Stromal cell of bone marrow (primary cell): ENCODE results near the gene MYO18A.

Source experiments
- DNase-seq: peaks from one replicate; pipeline ENCODE4 v3.0.0-alpha.2; 2012; ENCODE audit warnings: low read depth

MYO18A gene

DNA sequence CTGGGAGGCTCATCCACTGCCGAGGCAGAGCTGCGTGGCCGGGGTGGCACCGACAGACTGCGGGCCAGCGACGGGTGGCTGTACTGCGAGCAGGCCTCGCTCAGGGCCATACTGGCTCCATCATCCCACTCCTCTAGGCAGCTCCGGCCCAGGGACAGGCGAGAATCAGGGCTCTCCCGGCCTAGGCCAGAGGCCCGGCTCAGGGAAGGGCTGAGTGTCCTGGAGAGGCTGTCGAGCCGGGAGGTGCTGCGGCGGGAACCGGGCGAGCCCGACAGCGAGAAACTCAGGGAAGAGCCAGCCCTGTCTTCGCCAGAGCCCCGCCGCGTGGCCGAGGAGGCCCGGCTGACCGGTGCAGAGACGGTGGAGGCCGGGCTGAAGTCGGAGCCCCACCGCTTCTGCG is 99.9 kb downstream of the MYO18A start:
- DNase-seq: no peak

DNA sequence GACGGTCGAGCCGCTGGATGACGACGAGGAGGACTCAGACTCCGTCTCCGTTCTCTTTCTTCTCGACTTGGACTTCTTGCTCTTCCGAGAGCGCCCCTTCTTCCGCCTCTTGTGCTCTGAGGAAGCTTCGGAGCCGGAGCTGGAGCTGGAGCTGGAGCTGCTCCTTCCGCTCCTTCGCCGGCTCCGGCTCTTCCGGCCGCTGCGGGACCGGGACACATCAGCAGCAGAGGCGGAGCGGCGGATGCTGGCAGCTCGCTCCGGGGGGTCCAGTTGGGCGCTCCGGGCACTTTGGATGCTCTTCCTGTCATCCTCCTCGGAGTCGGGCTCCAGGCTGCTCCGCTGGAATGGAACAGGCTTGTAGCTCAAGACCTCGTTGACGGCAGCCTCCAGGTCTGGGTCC is 100.3 kb downstream of the MYO18A start:
- no peak for DNase-seq

DNA sequence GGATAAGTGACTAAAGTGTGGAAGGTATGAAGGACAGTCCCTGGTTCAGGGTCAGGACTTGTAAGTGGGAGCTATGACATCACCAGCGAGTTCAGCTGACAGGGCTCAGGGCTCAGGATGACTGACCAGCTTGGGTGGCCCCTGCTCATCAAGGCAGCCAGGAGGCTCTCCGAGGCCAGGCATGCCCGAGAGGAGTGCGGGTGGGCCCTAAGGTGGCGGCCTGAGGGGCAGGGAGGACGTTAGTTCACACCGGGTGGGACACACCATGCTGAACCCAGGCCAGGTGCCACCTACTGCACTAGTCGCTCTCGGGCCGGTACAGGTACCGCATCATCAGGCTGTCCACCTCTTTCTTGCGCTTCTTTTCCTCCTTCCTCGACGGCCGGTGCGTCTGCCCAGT is 100.8 kb downstream of the MYO18A start:
- no peak for DNase-seq

DNA sequence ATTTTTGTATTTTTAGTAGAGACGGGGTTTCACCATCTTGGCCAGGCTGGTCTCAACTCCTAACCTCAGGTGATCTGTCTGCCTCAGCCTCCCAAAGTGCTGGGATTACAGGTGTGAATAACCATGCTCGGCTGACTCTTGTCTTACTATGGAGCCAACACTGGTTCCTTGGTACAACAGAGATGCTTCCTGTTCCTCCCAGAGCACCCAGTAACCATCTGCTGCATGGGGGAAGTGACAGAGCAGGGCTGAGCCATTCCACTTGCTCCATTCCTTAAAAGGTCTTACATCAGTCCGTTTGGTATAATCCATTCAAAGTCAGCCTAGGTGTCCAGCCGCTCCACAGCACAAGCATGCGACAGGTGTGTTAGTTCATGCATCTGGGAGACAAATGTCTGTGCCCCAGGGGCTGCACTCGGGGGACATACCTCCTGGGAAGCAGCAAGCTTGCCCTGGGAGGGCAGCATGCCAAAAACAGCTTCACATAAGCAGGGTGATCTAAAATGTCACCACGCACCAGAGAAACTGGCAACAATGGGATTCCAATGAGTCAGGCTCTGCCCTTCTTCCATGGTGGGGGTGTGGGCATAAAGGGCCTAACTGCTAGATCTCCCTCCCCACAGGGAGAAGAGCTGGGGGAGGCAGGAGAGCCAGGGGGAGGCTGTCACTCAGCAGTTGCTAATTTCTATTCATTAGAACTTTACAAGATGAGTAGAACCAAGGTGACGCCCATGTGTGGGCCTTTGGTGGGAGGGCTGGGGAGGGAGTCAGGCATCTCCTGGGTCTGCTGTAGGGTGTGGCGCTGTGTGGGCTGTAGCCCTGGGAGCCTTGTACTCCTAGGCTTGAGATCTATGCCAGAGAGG is 101.8 kb downstream of the MYO18A start:
- DNase-seq: peak; percentile 3

DNA sequence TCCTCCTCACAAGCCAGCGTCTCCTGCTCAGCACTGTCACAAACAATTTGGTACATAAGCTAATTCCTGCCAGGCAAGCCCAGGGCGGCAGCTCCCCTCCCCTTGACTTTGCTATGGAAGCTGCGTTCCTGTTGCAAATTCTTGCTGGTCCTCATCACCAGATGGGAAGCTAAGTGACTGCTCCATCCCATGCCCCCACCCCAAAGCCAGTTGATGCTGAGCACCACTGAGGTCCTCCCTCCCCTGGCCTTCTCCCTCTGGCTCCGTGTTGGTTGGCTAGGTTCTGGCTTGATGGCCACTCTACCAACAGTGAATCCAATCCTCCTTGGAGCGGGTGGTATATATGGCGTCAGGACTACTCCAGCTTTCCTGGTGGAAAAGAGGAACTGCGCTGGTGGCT is 102.9 kb downstream of the MYO18A start:
- no peak for DNase-seq

DNA sequence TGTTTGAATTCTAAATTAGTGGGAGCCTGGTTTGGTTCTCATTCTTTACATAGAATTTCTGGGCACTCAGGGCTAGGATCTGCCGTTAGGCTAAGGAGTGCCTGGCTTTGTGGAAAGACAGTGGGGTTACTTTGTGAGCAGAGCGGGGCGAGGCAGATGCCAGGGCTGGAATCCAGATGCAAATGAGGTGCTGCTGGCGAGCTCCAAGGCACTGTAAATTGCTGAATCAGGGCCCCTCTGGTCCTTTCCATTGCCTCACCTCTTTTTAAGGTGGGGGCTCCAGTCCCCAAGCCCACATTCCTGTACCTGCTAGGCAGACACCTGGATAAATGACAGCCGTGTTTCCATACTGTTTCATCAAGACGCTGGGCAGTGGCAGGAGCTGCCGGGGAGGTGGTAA is 103.5 kb downstream of the MYO18A start:
- no peak for DNase-seq

DNA sequence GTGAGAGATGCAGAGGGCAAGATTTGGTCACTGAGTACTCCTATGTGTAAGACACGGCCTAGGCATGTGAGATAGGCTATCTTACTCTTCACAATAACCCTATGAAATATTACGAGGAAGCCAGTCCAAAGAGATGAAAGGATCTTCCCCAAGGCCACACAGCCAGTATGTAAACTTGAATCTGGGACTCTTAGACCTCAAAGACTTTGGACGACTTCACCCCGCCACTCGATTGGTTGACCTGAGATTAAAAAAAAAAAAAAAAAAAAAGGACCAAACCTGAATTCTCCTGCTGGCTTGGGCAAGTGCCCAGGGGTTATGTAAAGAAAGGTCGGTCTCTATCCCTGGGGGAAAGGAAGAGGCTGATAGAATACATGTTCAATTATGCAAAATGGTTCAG is 104.1 kb downstream of the MYO18A start:
- no peak for DNase-seq

DNA sequence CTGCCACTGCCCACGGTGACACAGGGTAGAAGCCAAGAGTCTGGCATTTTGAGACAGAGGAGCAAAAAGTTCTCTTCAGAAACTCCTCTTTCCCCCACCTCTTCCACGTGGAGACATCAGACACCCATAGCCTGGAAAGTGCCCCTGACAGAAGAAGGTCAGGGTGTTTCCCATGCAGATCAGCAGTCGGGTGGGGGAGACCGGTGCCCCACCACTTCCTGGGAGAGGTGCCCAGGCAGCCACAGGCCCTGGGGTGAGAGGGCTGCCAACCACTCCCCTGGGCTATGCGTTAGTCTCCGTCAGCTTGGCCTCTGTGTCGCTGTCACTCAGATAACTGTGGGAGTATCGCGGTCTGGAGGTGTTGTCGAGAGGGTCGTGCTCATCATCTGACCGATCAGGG is 105.7 kb downstream of the MYO18A start:
- DNase-seq: no peak

DNA sequence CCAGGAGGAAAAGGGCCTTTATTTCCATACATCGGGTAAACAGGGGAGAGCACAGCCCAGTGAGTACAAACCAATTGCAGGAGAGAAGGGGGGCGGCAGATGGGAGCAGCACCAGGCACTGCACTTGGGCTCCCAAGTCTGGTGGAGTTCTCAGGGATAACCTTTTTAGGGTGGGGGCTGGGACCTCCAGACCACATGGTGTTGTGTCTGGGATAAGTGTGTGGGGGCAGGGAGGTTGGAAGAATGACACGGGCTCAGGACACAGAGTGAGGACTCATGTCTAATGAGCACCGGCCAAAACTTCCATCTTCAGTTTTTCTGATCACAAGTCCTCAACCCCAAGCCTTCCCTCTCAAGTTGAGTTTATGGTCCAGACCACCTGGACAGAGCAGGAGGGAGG is 106.7 kb downstream of the MYO18A start:
- no peak for DNase-seq

DNA sequence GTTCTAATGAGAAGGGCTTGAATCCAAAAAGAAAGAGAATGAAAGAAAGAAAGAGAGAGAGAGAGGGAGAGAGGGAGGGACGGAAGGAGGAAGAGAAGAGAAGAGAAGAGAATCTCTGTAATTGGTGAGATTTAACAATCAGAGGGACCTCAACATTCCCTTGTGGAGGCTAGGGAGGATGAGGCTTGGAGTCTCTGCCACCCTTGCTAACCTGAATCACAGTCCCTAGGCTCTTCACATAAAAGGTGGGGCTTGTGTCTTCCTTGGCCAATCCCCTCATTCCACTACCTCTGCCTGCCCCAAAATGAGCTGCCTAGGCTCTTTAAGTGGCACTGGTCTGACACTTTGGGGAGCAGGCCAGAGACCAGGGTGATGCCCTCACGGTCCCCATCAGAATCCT is 107.2 kb downstream of the MYO18A start:
- no peak for DNase-seq

DNA sequence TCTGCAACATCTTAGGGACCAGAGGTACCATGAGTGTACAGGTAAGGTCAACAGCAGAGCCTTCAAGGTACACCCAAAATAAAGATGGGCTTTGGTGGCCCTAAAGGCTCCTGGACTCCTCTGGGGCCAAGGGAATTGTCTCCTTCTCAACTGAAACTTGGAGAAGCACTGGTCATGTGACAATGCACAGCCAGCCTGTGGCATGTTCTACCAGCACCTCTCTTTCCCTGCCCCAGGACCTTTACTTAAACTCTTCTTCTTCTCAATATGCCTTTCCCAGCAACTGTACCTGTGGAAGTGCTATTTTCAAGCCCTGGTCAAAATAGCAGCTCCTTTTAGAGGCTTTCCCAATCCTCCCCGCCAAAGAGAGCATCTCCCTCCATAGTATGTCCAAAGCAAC is 108.9 kb downstream of the MYO18A start:
- no peak for DNase-seq

DNA sequence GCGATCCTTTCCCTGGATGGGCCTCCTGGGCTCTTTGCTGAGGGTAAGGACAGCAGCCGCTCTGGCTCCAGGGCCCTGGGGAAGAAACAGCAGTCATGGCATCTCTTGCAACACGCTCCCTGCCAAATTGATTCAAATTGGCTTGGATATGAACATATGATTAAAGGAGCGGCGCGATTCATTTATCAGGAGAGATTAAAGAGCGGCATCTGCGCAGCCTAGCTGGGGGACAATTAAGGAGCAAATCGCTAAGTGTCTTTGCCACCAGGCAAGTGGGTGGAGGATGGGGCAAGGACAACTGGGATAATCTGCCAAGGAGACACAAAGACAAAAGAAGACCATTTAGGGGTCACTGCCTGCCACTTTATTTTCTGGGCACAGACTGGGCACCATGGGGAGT is 109.4 kb downstream of the MYO18A start:
- no peak for DNase-seq

DNA sequence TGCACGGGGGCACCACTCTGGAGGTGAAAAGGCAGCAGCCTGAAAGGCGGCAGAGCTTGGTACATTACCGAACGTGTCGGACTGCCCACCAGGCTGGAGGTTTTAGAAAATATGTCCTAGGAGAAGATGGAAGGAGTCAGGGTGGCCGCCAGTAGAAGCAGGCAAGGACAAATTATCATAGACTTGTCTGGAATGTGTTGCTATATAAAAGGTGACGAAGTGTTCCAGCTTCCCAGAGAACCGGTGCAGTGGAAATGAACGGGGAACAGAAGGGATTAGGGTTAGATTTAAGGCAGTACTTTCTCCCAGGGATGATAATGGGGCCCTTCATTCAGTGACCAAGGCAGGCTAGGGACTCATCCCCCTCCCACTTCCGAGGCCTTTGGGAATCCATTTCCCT is 109.9 kb downstream of the MYO18A start:
- no peak for DNase-seq

DNA sequence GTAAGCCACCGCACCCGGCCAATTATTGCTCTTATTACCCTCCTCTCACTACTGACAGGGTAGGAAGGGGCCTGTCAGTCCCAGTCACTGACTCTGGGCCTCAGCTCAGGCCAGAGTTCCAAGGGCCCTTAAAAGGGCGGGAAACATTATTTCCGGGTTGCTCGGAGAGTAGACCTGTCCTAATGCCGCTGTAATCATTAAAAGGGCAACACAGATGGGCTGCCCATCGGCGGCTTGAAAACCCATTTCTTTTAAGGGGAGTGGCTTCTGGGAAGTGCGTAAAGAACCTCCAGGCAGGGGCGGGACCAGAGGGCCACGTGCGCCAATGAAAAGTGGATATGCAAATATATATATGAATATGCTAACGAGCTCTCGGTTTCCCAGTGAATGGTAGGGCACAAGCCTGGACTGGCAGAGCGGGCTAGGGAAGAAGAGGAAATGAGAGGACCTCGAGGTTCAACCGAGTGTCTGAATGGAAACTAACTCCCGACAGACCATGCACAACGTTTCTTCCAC is 110.6 kb downstream of the MYO18A start:
- DNase-seq: no peak

DNA sequence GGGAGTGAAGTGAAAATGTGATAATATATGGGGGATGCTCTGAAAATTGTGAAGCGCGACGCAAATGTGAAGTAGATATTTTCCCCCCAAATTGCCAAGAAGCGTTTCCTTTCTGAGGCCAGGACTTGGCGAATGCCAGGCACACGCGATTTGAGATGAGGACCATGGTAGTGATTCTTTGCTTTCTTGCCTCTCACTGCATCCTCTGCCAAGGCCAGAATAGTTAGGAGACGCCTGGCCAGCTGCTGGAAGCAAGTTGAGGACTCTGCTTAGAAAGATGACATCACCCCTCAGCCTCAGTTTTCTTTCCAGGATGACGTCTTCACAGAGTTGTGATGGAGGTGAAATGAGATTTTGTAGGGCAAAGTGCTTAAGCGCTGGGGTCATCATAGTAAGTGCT is 111.4 kb downstream of the MYO18A start:
- no peak for DNase-seq

DNA sequence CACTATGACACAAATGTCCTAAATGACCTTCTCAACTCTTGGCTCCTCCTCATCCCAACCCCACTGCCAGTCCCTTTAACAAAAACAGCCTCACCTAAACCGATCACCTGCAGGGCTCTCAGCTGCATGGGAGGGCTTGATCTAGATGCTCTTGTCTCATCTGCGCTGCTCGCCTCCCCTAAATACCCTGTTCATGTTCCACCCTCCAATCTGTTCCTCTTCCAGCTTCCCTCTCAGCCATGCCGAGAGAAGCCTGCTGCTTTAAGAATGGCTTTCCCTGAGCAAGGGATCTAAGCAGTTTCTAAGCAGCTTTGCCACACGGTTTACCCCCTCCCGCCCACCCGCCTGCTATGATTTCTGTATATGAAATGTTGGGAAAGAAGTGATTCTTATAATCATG is 113.6 kb downstream of the MYO18A start:
- no peak for DNase-seq

DNA sequence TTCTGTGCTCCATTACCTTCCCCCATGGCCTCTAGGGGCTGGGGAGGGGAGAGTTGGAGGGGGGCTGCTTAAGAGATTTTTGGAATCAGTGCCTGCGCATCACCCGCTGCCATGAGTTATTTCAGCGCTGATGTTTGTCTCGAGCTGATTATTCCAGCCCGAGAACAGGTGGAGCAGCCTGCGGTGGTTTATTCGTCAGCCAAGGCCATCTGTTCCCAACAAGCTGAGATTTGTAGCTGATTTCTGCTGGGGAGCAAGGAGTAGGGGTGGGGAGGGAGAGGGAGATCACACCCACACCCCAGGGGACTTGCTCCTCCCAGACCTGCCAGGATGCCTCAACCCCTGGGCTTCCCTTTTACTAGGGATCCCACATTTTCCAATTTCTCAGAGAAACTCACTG is 114.2 kb downstream of the MYO18A start:
- DNase-seq: no peak

DNA sequence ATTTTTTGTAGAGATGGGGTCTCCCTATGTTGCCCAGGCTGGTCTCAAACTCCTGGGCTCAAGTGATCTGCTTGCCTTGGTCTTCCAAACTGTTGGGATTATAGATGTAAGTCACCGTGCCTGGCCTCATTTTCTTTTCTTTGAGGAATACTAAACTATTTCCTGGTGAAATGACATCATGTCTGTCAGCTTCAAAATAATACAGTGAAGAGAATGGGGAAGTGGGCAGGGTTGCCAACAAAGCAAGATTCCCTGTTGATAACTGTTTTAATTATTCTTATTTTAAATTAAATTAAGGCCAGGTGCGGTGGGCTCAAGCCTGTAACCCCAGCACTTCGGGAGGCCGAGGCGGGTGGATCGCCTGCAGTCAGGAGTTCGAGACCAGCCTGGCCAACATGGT is 116.2 kb downstream of the MYO18A start:
- no peak for DNase-seq

DNA sequence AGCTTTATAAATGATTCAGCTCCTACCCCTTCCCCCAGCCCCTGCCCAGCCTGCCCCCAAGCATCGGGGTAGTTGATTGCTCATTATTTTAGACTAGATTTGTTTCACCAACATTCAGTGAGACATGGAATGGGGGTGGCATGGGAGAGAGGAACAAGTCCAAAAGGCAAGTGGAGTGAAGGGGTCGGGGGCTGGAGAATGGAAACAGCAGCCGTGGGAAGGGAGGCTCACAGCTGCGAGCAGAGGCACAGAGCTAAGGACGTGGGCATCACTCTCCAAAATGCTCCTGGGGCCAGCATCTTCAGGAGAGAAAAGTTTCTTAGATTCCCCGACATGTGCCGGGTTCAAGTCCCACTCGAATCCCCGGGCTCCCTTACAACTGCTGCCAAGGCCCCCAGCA is 118.0 kb downstream of the MYO18A start:
- DNase-seq: no peak

DNA sequence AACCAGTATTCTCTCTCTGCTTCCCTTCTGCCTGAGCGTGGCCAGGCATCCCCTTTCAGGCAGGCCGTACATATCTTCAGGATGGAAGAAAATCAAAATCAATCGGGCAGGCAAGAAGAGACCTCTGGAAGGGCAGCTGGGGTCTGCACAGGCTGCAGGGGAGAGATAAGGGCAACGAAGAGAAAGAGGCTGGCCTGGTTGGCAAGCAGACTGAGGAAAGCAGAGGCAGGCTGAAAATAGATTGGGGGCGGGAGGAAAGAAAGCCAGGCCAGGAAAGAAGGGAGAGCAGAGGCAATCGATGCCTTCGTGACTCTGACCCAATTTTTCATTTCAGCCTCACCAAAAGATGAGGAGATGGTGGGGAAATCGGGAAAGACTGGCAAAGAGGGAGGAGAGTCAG is 119.2 kb downstream of the MYO18A start:
- no peak for DNase-seq

DNA sequence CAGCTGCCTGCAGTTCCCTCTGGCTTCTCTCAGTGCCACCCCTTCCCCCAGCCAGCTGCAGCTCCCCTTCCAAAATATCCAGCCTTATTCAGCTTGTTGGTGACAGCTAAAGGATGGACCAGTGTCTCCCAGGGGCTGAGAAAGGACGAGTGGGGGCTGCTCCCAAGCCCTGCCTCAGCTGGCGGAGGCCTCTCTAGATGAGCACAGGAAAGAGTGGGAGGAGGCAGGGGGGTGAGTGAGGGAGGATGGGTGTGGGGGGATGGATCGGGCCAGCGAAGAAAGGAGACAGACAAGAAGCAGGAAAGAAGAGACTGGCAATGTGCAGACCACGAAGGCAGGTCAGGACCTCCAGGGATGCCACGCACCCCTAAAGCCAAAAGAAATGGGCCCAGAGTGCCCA is 119.7 kb downstream of the MYO18A start:
- DNase-seq: no peak

DNA sequence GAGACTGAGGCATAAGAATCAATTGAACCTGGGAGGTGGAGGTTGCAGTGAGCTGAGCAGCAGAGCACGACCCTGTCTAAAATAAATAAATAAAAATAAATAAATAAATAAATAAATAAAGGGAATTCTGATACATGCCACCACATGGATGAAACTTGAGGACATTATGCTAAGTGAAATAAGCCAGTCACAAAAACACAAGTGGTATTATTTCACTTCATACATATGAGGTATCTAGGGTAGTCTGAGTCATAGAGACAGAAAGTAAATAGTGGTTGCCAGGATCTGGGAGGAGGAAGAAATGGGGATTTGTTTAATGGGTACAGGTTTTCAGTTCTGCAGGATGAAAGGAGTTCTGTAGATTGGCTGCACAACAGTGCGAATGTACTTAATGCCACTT is 120.9 kb downstream of the MYO18A start:
- peak; percentile 57 for DNase-seq

DNA sequence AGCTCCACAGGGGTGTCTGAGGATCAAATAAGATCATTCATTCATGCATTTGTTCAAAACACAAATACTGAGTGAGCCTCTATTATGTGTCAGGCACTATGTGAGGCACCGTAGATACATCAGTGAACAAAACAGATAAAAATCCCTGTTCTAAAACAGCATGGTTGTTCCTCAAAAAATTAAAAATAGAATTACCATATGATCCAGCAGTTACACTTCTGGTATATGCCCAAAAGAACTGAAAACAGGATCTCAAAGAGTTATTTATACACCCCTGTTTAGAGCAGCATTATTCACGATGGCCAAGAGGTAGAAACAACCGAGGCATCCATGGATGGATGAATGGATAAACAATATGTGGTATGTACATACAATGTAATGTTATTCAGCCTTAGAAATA is 121.8 kb downstream of the MYO18A start:
- DNase-seq: no peak

DNA sequence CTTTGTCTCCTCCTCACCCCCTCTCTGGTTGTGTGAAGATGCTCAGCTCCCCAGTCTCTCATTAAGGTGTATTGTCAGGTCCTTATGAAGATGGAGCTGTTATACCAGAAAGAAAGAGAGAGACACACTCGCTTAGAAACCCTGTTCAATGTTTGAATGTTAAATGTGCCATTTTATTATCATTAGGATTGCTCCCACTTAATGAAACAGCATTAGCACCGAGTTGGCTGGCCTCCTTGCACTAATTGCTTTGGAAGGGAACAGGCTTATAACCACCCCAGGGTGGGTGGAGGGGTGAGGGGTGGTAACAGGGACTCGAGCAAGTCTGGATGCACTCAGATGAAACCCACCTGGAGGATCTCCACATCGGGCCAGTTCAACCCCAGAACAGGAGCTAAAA is 122.8 kb downstream of the MYO18A start:
- DNase-seq: no peak
